GM19395 (cell line): ENCODE data around the gene CCDC182.

Source experiments
- ATAC-seq: cut with Tn5 transposase; IDR thresholded peaks from one replicate; pipeline ENCODE4 v1.9.1; 2021; ENCODE audit warnings: mild to moderate bottlenecking, moderate library complexity; ENCODE audit not compliant: unreplicated experiment

CCDC182 gene

GRCh38 chr17:57730026-57730701 lies 14.9 kb downstream of the CCDC182 start:
- no peak for ATAC-seq

- no peak for ATAC-seq
Observed at GRCh38 chr17:57727630-57728175, 17.4 kb downstream of the CCDC182 start.

- no peak for ATAC-seq
Observed at GRCh38 chr17:57726838-57727237, 18.3 kb downstream of the CCDC182 start.

- ATAC-seq = no peak
Observed at GRCh38 chr17:57726213-57726790, 18.8 kb downstream of the CCDC182 start.

GRCh38 chr17:57724729-57725125 lies 20.4 kb downstream of the CCDC182 start:
- no peak for ATAC-seq

- peak; percentile 85 for ATAC-seq
Observed at GRCh38 chr17:57724026-57724728, 20.9 kb downstream of the CCDC182 start.

GRCh38 chr17:57723427-57724025 lies 21.6 kb downstream of the CCDC182 start:
- ATAC-seq = no peak

GRCh38 chr17:57722704-57723043 lies 22.4 kb downstream of the CCDC182 start:
- ATAC-seq = no peak

GRCh38 chr17:57721967-57722703 lies 23.0 kb downstream of the CCDC182 start:
- no peak for ATAC-seq

GRCh38 chr17:57720386-57721035 lies 24.6 kb downstream of the CCDC182 start:
- ATAC-seq = no peak

- no peak for ATAC-seq
Observed at GRCh38 chr17:57718878-57719277, 26.2 kb downstream of the CCDC182 start.

GRCh38 chr17:57715981-57716380 lies 29.1 kb downstream of the CCDC182 start:
- ATAC-seq = no peak

GRCh38 chr17:57714665-57715180 lies 30.4 kb downstream of the CCDC182 start:
- no peak for ATAC-seq

- no peak for ATAC-seq
Observed at GRCh38 chr17:57713140-57713539, 32.0 kb downstream of the CCDC182 start.

GRCh38 chr17:57708410-57708809 lies 36.7 kb downstream of the CCDC182 start:
- ATAC-seq = no peak

- ATAC-seq = no peak
Observed at GRCh38 chr17:57707892-57708291, 37.2 kb downstream of the CCDC182 start.

- ATAC-seq = no peak
Observed at GRCh38 chr17:57706761-57707160, 38.3 kb downstream of the CCDC182 start.

- no peak for ATAC-seq
Observed at GRCh38 chr17:57705921-57706695, 39.0 kb downstream of the CCDC182 start.

GRCh38 chr17:57704448-57704847 lies 40.7 kb downstream of the CCDC182 start:
- ATAC-seq = no peak
